Occipital lobe (tissue), 2 donors: ENCODE data around the gene CNR2. TPM values are rescaled to one million over a fixed set of nuclear protein-coding genes. Genes with fewer than 3 reads are reported as not detected.
"Not testable (repeated sequence)": the region's sequence is repeated elsewhere in the genome, so short reads cannot be mapped to it uniquely, and the experiment has no call there.

Experiments
- DNase-seq: peaks from one replicate; lab custom pipeline; 2025; lab: John Stamatoyannopoulos, UW
- total RNA-seq: library from RNA; depleted of rRNA; stranded (reverse); fragments of >200 nt; gene quantifications from one replicate; pipeline ENCODE4 v1.2.3, GENCODE V29; 2014

CNR2 gene
- total RNA-seq, 1 donor from 2014 or later, result not detected

DNA sequence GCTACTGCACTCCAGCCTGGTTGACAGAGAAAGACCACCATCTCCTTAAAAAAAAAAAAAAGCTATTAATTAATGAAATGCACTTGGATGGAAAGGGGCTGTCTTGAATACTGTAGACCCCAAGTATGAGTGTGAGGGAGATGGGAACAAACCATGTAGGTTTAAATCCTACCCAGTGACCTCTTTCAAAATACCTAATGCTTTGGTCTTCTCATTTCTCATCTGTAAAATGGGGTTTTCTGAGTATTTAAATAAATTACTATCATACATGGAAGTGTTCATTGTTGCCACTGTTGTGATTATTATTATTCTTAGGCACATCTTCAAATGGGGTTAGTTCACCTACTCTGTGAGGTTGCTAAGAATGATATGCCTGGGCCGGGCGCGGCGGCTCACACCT, 27.9 kb downstream of the CNR2 start:
- no peak for DNase-seq

DNA sequence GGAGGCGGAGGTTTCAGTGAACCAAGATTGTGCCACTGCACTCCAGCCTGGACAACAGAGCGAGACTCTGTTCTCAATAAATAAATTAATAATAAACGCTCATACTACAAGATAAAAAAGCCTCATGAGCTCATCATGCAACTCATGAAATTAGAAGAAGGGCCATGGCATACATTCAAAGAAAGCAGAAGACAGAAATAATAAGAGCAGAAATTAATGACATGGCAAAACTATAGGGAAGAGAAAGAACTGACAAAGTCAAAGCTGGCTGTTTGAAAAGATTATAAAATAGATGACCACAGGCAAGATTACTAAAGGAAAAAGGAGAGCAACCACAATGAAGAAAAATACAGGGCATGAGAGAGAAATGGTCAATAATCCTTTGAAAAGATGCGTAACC, 30.4 kb downstream of the CNR2 start:
- DNase-seq, result no peak

DNA sequence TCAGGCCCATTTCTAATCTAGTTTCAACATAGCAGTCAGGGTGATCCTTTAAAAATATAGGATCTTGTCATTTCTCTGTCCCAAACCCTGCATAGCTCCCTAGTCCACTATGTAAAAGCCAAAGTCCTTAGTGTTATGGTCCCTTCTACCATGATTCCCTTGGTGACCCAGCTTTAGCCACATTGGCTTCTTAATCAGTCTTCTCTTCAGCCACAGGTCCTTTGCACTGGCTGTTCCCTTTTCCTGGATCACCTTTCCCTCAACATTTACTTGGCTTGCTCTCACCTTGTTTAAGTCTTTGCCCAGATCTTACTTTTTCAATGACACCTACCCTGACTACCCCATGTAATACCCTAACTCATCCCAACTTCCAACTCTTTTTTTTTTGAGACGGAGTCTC, 33.4 kb downstream of the CNR2 start:
- no peak for DNase-seq

DNA sequence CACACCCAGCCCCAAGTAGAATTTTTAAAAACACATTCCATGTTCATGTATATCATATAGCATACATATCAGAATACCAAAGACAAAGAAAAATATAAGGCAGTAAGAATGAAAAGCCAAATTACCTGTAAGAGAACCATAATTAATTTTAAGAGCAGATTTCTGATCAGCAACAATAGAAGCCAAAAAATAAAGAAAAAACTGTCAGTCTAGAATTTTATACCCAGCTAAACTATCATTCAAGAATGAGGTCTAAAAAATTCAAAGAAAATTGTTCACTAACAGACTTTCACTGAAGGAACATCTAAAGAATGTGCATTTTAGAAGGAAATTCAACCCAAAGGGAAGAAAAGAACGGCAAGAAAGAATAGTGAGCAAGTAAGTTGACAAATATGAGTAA, 34.5 kb downstream of the CNR2 start:
- DNase-seq, result no peak

DNA sequence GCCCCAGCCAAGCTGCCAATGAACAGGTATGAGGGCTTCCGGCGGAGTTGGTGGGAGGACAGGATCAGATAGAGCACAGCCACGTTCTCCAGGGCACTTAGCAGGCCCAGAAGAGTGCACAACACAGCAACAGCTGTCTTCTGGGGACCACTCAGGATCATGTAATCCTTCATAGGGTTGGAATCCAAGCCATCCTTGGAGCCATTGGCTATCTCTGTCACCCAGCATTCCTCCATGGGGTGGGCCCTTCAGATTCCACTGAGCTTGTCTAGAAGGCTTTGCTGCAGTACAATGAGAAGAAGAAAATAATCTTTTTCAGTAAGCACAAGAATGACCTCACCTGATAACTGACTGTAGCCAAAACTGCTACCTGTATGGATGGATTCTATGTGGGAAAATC, 37.8 kb downstream of the CNR2 start:
- DNase-seq, result no peak

DNA sequence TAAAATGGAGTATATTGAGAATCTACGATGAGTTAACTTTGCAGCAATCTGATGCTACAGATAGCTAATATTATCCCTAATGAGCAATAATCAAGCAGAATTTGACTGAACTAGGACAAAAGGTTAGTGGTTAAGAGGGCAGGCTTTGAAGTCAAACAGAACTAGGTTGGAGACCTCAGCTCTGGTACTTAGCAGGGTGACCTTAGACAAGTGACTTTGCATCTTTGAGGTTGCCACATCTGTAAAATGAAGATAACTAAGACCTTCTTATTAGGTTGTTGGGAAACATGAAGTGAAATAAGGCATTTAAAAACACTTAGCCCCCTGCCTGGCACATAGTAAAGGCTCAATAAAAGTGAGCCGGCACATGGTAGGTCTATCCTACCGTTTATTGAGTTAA, 40.7 kb downstream of the CNR2 start:
- no peak for DNase-seq

DNA sequence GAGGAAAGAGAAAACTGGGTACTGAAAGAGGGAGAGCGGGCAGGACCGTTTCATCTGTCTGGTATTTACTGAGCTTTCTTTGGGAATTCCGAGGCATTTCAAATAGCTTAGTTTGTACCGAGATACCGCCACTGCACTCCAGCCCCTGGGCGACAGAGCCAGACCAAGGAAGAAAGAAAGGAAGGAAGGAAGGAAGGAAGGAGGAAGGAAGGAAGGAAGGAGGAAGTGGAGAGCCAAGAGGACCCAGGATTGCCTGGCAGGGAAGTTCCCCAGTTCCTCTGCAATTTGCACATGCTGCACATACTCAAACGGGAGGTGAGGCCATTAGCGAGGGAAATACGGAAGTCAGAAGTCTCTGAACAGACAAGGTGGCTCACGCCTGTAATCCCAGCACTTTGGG, 44.1 kb downstream of the CNR2 start:
- no peak for DNase-seq

DNA sequence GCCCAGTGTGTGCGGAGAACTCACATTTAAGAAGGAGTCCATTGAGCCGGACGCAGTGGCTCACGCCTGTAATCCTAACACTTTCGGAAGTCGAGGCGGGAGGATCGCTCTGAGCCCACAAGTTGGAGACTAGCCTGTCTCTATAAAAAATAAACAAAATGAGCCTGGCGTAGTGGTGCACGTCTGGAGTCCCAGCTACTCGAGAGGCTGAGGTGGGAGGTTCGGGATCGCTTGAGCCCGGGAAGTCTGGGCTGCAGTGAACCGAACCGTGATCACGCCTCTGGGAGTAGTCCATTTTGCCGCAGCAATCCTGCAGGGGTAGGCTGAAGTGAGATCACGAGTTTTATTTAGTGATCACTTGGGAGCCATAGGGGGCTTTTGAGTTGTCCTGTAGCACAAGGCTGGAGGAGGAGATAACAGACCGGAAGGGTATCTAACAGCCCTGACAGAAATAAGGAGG, 44.6 kb downstream of the CNR2 start:
- DNase-seq, result no peak

DNA sequence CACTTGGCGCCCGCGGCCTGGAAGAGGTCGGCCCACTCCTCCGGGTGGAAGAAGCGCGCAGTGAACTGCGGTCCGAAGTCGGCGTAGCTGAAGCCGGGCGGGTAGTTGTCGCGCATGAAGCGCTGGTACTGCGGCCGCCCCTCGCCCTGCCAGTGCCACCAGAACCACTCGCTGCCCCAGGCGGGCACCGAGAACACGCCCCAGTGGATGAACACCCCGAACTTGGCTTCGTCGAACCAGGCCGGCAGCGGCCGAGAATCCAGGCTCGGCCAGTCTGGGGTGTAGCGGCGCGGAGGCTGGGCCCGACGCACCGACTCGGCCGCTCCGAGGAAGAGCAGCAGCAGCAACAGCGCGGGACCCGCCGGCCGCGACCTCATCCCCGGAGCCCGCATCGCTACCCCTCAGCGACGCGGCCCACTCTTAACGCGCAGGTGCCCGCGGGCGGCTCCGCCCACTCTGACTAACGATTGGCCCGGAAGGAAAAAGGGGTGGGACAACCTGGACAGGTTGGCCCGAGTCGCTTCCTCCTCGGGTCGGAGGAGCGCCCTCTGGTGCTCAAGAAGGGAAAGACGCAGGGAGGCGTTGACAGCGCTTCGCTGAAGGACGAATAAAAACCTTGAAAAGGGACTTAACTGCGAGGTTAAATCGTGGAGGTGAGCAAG, 45.1 kb downstream of the CNR2 start, which contains the start of gene FUCA1:
FUCA1 (minus strand) TSS at position 396 of the 662 bp plus-strand sequence; CDS start at position 392, 4 bp downstream.
- peak; percentile 88 for DNase-seq

DNA sequence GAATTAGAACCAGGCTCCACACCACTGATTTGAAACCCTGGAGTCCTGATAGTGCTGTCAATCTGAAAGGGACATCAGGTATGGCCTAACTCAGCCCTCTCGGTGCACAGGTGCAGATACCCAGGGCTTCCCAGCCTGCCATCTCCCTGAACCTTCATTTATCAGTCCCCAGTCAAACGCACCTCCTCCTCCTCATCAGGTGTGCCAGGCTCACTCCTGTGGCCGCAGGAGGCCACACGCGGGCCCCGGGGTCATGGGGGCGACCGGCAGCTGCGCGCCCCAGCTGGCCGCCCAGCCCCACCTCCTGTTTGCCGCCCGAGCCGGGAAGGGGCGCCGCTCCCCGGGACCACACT, 45.6 kb downstream of the CNR2 start:
- DNase-seq, result no peak

DNA sequence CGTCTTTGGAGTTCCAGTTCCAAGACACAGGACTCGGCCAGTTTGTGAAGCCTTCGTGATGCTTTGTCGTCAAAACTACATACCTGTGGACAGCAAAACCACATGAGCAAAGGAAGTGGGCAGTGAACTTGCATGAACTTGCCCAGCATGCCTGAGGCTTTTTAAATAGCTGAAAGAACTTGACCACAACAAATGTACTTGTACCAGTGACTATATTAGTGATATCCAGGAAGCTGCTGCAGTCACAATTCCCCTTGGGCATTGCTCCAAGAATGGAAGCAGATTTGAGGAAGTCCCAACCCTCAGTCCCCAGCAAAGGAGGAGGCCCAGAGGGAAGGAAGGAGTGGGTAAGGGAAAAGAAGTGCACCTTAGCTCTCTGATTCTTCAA, 47.6 kb downstream of the CNR2 start:
- DNase-seq, result no peak

DNA sequence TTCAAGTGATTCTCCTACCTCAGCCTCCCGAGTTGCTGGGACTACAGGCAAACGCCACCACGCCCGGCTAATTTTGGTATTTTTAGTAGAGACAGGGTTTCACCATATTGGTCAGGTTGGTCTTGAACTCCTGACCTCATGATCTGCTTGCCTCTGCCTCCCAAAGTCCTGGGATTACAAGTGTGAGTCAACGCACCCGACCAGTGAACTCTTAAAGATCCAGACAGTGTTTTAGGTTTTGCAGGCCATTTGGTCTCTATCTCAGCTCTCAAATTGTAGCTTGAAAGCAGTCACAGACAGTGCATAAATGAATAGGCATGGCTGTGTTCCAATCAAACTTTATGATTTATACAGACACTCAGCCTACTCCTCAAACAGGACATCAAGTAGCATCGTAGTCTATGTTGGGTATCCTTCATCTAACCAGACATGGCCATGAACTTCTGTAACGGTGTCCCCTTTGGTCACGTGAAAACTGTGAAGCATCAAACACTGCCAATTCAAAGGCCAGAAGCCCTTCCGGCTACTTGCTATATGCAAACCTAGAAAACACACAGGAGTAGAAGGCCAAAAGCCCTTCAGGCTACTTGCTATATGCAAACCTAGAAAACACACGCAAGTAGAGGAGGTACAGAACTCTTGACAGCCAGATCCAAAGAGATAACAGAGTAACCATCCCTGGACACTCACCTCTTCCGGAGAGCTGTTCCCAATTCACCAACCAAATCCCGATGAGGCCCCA, 48.2 kb downstream of the CNR2 start:
- DNase-seq, result no peak

DNA sequence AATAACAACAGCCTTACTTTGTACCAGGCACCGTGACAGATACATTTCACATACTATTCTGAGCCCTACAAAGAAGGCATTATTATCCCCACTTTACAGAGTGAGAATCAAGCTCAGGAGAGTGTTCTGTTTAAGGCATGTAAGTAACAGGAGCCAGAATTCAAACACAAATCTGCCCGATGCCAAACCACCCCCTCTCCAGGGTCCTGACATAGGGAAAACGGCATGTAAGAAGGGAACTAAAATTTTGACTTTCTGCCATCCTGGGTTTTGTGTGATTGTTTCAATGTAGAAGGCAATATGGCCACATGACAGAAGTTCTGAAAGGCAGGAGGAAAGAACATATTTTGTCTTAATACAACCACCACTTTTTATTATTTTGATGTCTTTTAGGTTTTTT, 50.5 kb downstream of the CNR2 start:
- no peak for DNase-seq

DNA sequence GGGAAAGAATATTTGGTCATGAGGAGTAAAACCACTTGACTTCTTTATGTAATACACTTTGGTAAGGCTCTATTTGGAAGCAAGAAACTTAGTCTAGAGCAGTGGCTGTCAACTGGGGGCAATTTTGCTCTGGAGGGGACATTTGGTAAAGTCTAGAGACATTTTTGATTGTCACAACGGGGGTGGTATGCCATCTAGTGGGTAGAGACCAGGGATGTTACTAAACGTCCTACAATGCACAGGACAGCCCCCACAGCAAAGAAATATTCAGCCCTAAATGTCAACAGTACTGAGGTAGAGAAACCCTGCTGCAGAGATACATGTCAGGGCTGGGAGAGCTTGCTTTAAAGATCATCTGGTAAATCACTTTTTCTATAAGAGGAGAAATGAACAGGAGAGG, 58.6 kb downstream of the CNR2 start:
- no peak for DNase-seq

DNA sequence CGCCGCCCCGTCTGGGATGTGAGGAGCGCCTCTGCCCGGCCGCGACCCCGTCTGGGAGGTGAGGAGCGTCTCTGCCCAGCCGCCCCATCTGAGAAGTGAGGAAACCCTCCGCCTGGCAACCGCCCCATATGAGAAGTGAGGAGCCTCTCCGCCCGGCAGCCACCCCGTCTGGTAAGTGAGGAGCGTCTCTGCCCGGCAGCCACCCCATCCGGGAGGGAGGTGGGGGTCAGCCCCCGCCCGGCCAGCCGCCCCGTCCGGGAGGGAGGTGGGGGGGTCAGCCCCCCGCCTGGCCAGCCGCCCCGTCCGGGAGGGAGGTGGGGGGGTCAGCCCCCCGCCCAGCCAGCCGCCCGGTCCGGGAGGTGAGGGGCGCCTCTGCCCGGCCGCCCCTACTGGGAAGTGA, 60.0 kb downstream of the CNR2 start:
- not testable (repeated sequence) for DNase-seq

DNA sequence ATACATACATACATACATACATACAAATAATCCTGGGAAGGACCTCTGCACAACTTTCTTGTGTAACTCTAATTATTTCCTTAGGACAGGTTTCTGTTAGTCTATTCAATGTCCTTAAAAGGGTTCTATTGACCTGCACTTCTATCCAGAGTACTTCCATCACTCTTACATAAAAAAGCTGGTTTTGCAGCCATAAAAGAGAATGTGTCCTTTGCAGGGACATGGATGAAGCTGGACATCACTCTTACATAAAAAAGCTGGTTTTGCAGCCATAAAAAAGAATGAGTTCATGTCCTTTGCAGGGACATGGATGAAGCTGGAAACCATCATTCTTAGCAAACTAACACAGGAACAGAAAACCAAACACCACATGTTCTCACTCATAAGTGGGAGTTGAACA, 61.8 kb downstream of the CNR2 start:
- not testable (repeated sequence) for DNase-seq

DNA sequence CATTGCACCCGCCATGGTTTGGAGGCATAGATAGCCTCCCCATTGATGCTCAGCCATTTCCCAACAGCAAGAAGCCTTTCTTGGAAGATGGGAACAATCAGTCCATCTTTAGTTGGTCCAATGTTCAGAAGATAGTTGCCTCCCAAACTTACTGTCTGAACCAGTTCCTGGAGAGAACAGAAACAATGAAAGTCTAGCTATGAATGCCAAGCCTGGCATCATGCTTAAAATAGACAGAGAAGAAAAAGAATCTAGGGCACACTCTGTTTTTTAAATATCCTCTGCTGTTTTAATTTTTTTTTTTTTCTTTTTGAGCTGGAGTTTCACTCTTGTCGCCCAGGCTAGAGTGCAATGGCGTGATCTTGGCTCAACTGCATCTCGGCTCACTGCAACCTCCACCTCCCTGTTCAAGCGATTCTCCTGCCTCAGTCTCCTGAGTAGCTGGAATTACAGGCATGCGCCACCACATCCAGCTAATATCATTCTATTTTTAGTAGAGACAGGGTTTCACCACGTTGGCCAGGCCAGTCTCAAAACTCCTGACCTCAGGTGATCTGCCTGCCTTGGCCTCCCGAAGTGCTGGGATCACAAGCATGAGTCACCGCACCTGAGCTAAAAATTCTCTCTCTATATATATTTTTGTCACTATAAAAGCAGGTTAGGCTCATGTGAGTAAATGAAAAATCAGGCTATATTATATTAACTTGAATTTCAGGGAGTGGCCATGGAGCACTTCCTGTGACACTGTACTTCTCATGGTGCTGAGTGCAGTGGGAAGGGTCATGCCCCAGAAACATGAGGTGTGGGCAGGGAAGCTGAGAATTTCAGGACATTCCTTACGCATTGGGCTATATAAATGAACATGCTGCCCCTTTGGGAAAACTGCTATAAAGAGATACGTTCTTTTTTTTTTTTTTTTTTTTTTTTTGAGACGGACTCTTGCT, 64.2 kb downstream of the CNR2 start:
- no peak for DNase-seq

DNA sequence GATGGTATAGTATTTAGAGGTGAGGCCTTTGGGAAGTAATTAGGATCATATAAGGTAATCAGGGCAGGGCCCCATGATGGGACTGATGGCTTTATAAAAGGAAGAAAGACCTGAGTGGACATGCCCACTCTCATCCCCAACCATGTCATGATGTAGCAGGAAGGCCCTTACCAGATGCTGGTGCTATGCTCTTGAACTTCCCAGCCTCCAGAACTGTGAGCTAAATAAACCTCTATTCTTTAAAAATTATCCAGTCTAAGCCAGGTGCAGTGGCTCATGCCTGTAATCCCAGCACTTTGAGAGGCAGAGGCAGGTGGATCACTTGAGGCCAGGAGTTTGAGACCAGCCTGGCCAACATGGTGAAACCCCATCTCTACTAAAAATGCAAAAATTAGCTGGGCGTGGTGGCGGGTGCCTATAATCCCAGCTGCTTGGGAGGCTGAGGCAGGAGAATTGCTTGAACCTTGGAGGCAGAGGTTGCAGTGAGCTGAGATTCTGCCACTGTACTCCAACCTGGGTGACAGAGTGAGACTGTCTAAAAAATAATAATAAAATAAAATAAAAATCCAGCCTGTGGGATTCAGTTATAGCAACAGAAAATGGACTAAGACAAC, 65.6 kb downstream of the CNR2 start:
- not testable (repeated sequence) for DNase-seq

DNA sequence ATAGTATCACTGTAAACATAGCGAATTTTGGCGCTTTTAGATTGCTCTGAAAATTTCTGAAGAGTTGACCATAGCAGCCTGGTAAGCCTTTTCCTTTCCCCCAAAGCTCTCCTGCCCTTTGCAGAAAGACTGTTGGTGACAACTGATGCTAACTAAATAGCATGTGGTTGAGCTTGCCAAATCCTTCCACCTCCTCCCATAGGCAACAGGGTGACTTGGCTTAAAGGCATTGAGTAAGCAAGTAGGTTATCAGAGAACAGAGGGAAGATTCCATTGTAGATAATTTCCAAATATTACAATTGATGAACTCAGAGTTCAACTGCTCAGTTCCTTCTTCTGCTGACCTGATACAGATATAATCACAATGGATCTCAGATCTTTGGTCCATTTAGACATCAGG, 68.0 kb downstream of the CNR2 start:
- DNase-seq, result no peak

DNA sequence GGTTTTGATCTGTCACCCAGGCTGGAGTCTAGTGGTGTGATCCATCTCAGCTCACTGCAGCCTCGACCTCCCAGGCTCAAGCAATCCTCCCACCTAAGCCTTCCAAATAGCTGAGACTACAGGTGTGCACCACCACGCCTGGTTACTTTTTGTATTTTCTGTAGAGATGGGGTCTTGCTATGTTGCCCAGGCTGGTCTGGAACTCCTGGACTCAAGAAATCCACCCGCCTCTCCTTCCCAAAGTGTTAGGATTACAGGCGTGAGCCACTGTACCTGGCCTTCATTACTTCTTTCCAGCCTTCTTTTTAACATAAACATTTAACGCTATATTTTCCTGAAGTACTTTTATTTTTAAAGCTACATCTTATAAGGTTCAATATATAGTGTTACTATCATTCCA, 69.5 kb downstream of the CNR2 start:
- no peak for DNase-seq

DNA sequence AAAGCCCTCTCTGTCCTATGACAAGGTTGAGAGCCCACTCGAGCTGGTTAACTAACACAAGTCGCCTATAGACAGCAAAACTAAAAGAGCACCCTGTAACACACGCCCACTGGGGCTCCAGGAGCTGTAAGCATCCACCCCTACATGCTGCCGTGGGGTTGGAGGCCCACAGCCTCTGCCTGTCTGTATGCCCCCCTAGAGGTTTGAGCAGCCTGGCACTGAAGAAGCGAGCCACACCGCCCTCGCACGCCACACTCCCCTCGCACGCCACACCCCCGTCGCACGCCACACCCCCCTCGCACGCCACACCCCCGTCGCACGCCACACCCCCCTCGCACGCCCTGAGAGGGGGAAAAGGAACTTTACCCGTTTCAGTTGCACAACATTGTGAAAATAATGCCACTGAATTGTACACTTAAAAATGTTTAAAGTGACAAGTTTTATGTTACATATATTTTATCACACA, 74.7 kb downstream of the CNR2 start:
- peak; percentile 7 for DNase-seq

DNA sequence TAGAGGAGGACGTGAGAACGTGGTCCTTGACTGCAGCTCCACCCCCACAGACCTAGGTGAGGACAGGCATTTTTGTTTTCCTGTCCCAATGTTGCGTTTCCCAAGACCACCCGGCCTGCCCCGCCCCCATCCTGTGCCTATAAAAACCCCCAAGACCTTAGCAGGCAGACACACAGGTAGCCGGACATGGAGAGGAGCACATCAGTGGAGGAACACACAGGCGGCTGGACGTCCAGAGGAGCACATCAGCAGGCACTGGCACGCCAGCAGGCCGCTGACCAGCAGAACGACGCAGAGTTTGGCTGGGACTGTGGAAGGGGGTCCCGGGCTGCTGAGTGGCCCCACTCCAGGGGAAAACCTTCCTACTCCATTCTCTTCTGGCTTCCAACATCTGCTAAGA, 75.3 kb downstream of the CNR2 start:
- DNase-seq, result no peak
